PFSK-1 (cell line): ENCODE data around the gene CD55.

Experiments
- FOXP2 ChIP-seq: optimal IDR thresholded peaks from 2 replicates; pipeline ENCODE3; 2011; ENCODE audit warnings: borderline replicate concordance, control low read depth, inconsistent platforms; ENCODE audit not compliant: insufficient read depth; ENCODE audit errors: extremely low read length, extremely low read depth
- POLR2AphosphoS5 ChIP-seq: IDR thresholded peaks from 2 replicates; pipeline ENCODE4 v1.6.1; 2012; ENCODE audit warnings: low read depth, mild to moderate bottlenecking, control low read depth, low read length, moderate library complexity
- SIN3A ChIP-seq: IDR thresholded peaks from 2 replicates; pipeline ENCODE4 v1.6.1; 2012; ENCODE audit warnings: mild to moderate bottlenecking, low read length, moderate library complexity, borderline replicate concordance; ENCODE audit not compliant: insufficient read depth
- TAF1 ChIP-seq: IDR thresholded peaks from 2 replicates; pipeline ENCODE4 v1.6.1; 2012; ENCODE audit warnings: low read length, control low read depth, borderline replicate concordance; ENCODE audit not compliant: insufficient read depth
- TF ChIP-seq, protein P1 (sequence below), 2 experiments: IDR thresholded peaks; 2 replicates each; pipeline versions ENCODE4 v1.6.1 to v1.8.0; 2011 to 2012; ENCODE audit warnings: low read depth in 2 of 2, low read length in 2 of 2, control low read depth in 1 of 2, inconsistent platforms in 1 of 2, mild to moderate bottlenecking in 1 of 2, moderate library complexity in 1 of 2; ENCODE audit not compliant: insufficient read depth in 1 of 2

CD55 gene

DNA sequence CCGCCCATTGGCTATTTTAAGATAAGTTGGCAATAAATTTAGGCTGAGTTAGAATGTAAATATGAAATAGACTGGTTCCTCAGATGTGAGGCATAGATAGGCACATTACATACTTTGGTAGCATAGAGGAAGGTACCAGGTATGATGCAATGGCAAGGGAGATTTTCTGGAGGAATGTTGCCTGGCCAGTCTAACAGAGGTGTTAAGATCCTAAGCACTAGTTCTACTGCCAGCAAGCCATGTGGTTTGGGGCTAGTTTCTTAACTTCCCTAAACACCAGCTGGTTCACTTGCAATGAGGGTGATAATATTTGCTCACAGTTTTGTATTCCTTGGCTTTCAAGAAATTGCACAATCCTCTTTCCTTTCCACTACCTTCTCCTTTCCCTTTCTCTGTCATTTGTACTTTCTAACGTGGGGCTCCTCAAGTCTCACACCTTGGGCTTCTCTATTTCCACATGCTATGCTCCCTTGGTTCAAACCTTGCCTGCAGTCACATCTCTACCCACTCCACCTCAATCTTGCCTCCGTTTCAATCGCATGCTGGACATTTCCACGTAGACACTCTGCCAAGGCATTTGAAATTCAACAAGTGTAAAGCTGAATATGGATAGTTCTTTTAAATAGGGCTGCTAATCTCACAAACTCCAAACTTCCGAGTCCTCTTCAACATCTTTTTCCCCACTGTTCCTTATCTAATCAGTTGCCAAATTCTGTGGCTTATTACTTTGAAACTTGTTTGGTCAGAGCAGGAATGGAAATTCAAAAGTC is 4.7 kb upstream of the CD55 start:
- TF ChIP-seq POLR2AphosphoS5 (no peak), TAF1 (no peak), SIN3A (no peak), FOXP2 (no peak)
- TF ChIP-seq, protein P1, sequence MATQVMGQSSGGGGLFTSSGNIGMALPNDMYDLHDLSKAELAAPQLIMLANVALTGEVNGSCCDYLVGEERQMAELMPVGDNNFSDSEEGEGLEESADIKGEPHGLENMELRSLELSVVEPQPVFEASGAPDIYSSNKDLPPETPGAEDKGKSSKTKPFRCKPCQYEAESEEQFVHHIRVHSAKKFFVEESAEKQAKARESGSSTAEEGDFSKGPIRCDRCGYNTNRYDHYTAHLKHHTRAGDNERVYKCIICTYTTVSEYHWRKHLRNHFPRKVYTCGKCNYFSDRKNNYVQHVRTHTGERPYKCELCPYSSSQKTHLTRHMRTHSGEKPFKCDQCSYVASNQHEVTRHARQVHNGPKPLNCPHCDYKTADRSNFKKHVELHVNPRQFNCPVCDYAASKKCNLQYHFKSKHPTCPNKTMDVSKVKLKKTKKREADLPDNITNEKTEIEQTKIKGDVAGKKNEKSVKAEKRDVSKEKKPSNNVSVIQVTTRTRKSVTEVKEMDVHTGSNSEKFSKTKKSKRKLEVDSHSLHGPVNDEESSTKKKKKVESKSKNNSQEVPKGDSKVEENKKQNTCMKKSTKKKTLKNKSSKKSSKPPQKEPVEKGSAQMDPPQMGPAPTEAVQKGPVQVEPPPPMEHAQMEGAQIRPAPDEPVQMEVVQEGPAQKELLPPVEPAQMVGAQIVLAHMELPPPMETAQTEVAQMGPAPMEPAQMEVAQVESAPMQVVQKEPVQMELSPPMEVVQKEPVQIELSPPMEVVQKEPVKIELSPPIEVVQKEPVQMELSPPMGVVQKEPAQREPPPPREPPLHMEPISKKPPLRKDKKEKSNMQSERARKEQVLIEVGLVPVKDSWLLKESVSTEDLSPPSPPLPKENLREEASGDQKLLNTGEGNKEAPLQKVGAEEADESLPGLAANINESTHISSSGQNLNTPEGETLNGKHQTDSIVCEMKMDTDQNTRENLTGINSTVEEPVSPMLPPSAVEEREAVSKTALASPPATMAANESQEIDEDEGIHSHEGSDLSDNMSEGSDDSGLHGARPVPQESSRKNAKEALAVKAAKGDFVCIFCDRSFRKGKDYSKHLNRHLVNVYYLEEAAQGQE (IDR thresholded peaks at IDR 0.05; ENCODE audit: insufficient read depth in 1 of 2, low read depth in 2 of 2, low read length in 2 of 2): no peak

DNA sequence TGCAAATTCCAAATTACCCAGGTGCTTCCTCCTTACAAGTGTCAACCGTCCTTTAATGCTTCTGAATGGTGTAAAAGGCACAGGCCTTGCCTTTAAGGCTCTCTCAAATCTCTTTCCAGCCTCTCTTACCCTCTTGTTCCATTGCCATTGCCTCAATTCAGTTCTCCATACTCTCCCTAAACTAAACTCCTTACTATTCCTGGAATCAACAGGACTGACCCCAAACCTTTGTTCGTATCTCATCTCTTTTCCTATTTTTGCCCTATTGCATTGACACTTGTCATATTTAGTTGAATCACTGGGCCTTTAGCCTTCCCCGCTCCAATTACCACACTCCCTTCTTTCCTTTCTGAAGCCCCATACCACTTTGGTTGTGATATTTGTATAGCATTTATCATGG is 3.9 kb upstream of the CD55 start:
- TF ChIP-seq SIN3A (no peak), POLR2AphosphoS5 (no peak), TAF1 (no peak), FOXP2 (no peak)
- TF ChIP-seq, protein P1 (IDR thresholded peaks at IDR 0.05; ENCODE audit: insufficient read depth in 1 of 2, low read depth in 2 of 2, low read length in 2 of 2): no peak

DNA sequence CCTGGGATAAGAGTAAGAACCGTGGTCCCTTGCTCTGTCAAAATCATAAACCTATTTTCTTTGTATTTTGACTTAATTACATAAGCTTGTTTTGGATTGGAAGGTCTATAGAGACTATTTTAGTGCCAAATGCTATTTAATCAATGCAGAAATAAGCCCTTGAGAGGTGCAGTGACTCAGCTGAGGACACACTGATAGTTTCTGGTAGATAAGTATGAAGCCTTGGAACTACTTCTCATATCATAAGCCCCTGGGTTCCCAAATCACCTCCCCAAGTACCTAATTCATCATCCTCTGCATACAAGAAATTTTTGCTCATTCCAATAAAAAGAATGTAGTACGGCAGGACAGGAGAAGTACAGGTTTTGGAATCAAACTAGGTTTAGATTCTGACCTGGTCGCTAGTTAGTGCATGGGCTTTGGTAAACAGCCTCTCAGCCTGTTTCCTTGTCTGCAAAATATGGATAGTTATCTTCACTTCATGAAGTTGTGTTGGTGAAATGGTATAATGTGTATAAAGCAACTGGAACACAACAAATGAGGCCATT is 3.3 kb upstream of the CD55 start:
- TF ChIP-seq SIN3A: no peak
- no peak for TF ChIP-seq FOXP2
- TF ChIP-seq POLR2AphosphoS5: no peak
- TF ChIP-seq, protein P1 (IDR thresholded peaks at IDR 0.05; ENCODE audit: insufficient read depth in 1 of 2, low read depth in 2 of 2, low read length in 2 of 2): no peak
- TF ChIP-seq TAF1: no peak

DNA sequence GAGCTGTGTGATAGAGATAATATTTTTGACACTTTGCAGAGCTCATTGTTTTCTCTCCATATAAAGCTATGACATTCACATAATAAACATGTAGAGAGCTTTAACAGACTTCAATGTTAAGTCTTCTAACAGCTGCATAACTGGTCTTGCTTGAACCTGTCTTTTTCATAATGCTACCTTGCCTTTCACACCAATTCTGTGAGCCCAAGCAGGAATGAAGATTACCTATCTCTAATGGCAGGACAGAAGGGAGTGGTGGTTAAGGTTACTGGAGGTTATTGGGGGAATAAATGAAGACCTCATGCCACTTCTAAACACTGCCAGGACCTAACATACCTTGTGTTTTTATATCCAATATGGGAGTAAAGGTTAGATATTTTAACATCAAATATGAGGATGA is 2.3 kb upstream of the CD55 start:
- TF ChIP-seq TAF1 (no peak), FOXP2 (no peak), SIN3A (no peak), POLR2AphosphoS5 (no peak)
- TF ChIP-seq, protein P1 (IDR thresholded peaks at IDR 0.05; ENCODE audit: insufficient read depth in 1 of 2, low read depth in 2 of 2, low read length in 2 of 2): no peak
